Stimulated activated CD4-positive, alpha-beta T cell treated with anti-CD3 and anti-CD28 coated beads, Interleukin-2, amount 100 ng/mL, for 48 hours (primary cell): ENCODE data around the gene ZBTB48.

Experiments used
- DNase-seq, 2 donors: peaks; one replicate each; pipeline ENCODE4 v3.0.0-alpha.2; 2020

The ZBTB48 gene

GRCh38 chr1:6574025-6574620, 5.7 kb upstream of the ZBTB48 start:
- DNase-seq = no peak

- no peak for DNase-seq
Observed at GRCh38 chr1:6574818-6575217, 5.0 kb upstream of the ZBTB48 start.

GRCh38 chr1:6577831-6578525, 1.8 kb upstream of the ZBTB48 start:
- no peak for DNase-seq

- no peak for DNase-seq
Observed at GRCh38 chr1:6578624-6579373, 995 bp upstream of the ZBTB48 start.

GRCh38 chr1:6580119-6580592, 362 bp downstream of the ZBTB48 start:
- DNase-seq = no peak

- no peak for DNase-seq
Observed at GRCh38 chr1:6580593-6581409, 1.0 kb downstream of the ZBTB48 start.

GRCh38 chr1:6581561-6582305, 1.9 kb downstream of the ZBTB48 start:
- DNase-seq = no peak

GRCh38 chr1:6582370-6582769, 2.6 kb downstream of the ZBTB48 start:
- no peak for DNase-seq

GRCh38 chr1:6584126-6585080, 4.6 kb downstream of the ZBTB48 start:
- no peak for DNase-seq

- no peak for DNase-seq
Observed at GRCh38 chr1:6585081-6585722, 5.4 kb downstream of the ZBTB48 start.

- DNase-seq = no peak
Observed at GRCh38 chr1:6585841-6586240, 6.0 kb downstream of the ZBTB48 start.

- no peak for DNase-seq
Observed at GRCh38 chr1:6586404-6586816, 6.6 kb downstream of the ZBTB48 start.

GRCh38 chr1:6587261-6588005, 7.6 kb downstream of the ZBTB48 start:
- DNase-seq = no peak

- DNase-seq = no peak
Observed at GRCh38 chr1:6588128-6588892, 8.5 kb downstream of the ZBTB48 start.

- DNase-seq = no peak
Observed at GRCh38 chr1:6588893-6589520, 9.2 kb downstream of the ZBTB48 start.

GRCh38 chr1:6590046-6590445, 10.3 kb downstream of the ZBTB48 start:
- no peak for DNase-seq

GRCh38 chr1:6591222-6591621, 11.4 kb downstream of the ZBTB48 start:
- no peak for DNase-seq

GRCh38 chr1:6591644-6592043, 11.8 kb downstream of the ZBTB48 start:
- no peak for DNase-seq

GRCh38 chr1:6592441-6592840, 12.6 kb downstream of the ZBTB48 start:
- DNase-seq = no peak
